ENCODE results near the gene INTS3.

- TF ChIP-seq CTCF (IDR thresholded peaks at IDR 0.05; ENCODE audit: low read length), result no peak
- TF ChIP-seq EZH2phosphoT487 (IDR thresholded peaks at IDR 0.05; ENCODE audit: low read length), result no peak
- TF ChIP-seq EZH2 (optimal IDR thresholded peaks at IDR 0.05; ENCODE audit: low read depth, low read length), result no peak
Measured at GRCh38 chr1:153770797-153771196, 42.9 kb downstream of the INTS3 start.
